Measurements from ENCODE around the gene MAB21L4.

Gene MAB21L4

DNA sequence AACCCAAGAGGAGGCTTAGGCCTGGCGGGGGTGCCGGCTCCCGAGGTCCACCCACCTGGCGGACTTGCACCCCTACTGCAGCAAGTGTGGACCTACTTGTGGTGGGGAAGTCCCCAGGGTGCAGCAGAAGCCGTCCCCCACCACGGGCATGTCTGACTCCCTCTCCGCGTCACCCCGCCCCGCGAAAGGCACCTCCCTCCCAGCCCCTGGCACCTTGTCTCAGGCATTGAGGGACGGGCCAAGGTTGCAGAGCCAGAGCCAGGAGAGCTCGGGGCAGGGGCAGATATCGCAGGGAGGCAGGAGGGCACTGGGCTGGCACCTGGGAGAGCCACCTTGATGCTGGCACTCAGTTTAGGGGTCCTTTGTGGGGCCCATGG lies 29.2 kb upstream of the MAB21L4 start:
- FAIRE-seq = no peak

DNA sequence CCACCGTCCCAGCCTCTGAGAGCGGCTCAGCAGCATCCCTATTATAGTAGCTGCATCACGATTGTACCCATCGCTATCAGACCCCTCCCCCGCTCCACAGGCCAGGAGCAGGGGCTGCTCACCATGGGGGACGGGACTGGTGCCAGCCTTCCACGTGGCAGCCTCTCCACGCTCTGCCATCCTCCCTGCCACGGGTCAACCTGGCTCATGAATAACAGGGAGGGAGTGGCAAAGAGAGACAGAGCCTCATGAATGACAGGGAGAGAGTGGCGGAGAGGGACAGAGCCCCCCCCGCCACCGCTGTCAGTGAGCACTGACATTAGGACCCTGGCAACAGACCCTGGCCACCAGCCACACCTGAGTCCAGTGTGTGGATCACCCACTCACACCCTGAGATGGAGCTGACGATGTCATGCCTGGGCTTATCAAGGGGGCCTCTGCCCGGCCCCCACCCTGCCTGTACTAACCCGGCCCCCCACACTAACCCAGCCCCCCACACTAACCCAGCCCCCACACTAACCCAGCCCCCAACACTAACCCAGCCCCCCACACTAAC lies 27.1 kb upstream of the MAB21L4 start:
- no peak for FAIRE-seq

DNA sequence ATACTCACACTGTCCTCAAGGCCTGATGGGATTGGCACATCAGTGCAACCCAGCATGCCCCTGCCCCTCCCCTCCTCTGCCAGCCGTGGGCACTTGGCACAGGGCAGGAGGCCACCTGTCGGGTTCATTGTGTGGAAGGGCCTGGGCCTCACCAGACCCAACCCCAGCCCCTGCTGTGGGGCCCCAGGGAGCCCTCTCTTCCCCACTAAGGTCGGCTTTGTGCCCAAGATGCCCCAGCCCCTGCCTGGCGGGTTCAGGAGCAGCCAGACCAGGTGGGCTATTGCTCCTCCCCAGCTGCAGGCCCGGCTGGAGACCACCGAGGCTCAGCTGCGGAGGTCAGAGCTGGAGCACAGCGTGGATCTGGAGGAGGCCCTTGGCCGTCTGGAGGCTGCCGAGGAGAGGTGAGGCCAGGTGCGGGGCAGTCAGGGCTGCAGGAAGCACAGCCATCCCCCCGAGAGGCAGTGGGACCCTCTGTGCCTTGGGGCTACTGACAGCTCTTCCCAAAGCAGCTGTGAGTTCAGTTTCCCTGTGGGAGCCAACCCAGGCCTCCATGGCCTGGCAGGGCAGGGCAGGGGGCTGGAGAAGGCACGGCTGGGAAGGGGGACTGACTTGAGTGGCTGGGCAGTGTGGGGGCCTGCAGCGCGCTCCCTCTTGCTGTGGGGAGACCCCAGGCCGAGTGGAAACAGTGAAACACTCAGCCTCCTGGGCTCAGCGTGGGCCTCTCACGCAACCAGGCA lies 26.5 kb upstream of the MAB21L4 start:
- FAIRE-seq = no peak

DNA sequence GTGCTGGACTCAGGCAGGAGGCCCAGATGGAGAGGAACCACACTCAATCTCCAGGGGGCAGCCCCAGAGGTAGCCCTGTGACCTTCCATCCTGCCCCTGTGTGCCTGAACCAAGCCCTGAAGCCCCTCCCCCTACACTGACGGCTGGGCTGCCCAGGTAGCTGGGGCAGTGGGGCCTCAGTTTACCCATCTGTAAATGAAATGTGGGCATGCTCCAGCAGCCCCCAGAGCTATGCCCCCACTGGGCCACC lies 26.0 kb upstream of the MAB21L4 start:
- no peak for FAIRE-seq

GRCh38 chr2:240921311-240921994 lies 25.5 kb upstream of the MAB21L4 start:
- FAIRE-seq = no peak

GRCh38 chr2:240920783-240921231 lies 24.9 kb upstream of the MAB21L4 start:
- no peak for FAIRE-seq

GRCh38 chr2:240919786-240920782 lies 24.1 kb upstream of the MAB21L4 start:
- no peak for FAIRE-seq

DNA sequence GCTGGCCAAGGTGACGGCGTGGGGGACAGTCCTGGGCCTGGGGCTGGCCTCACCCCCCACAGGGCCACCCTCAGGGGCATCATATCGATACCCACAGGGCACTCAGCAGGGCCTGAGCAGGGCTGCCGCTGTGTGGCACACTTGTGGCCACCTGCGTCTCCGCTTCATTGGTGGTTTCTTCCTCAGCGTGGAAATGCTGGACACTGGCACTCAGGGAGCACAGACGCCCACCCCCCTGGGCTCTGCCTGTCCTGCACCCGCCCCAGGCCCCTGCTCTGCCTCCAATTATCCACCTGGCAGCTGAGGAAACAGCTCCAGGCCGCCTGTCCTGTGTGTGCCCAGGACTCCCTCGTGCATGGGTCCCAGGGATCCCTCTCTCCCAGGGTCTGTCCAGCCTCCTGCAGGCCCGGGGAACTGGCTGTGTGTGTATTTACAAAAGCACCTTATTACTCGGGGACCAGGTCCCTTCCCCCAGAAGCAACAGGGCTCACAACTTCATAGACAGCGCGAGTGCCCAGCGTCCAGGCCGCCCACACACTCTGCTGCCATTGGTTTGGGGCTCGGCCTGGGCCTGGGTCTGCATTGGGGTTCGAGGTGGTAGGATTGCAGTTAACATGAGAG lies 23.3 kb upstream of the MAB21L4 start:
- no peak for FAIRE-seq

- no peak for FAIRE-seq
Measured at GRCh38 chr2:240918258-240919091, 22.5 kb upstream of the MAB21L4 start.

GRCh38 chr2:240917684-240918257 lies 21.8 kb upstream of the MAB21L4 start:
- no peak for FAIRE-seq

DNA sequence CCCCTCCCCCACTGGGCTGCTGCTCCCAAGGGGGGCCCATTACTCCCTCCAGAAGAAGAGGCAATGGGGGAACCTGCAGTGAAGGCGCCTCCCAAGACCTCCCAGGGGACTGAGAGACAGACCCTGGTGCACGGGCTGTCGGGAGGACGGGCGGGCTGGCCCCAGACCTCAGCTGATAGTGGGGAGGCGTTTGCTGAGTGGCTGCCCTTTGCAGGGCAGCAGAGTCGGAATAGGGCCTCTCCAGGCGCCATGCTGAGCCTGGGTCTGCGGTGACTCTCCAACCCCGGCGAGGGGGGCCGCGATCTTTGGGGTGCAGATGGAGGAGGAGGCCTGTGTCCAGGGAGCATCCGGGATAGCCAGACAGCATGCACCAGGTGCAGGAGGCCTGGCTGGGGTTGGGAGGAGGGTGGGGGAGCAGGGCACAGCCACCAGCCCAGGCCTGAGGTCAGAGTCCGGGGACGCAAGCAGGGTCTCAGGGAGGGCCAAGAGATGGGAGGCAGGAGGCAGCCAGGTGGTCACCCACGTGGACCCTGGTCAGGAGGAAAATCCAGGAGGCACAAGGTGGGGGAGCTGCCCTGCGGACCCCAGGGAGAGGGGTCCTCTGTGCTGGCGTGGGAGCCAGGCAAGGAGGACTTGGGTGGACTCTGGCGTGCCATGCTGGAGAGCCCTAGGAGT lies 21.2 kb upstream of the MAB21L4 start:
- no peak for FAIRE-seq

GRCh38 chr2:240916571-240917008 lies 20.6 kb upstream of the MAB21L4 start:
- no peak for FAIRE-seq

GRCh38 chr2:240915526-240916341 lies 19.8 kb upstream of the MAB21L4 start:
- FAIRE-seq = no peak

- FAIRE-seq = no peak
Measured at GRCh38 chr2:240914645-240915525, 18.9 kb upstream of the MAB21L4 start.

- no peak for FAIRE-seq
Measured at GRCh38 chr2:240913810-240914644, 18.1 kb upstream of the MAB21L4 start.

GRCh38 chr2:240912878-240913809 lies 17.2 kb upstream of the MAB21L4 start:
- no peak for FAIRE-seq
